Spleen (tissue), 7 donors: Measurements from ENCODE around the gene CNKSR3.

Source experiments
- POLR2A ChIP-seq, 3 donors: fragments of 450-650 bp; IDR thresholded peaks; one replicate each; pipeline ENCODE4 v1.5.1; 2017; ENCODE audit warnings: antibody characterized with exemption in 3 of 3, mild to moderate bottlenecking in 1 of 3
- POLR2AphosphoS5 ChIP-seq, 3 donors: sonication (generic); formaldehyde crosslinking; IDR thresholded peaks; one replicate each; pipeline ENCODE4 v1.5.1; 2017; ENCODE audit warnings: antibody characterized with exemption in 3 of 3
- TF ChIP-seq, protein P1 (sequence below), 11 experiments: fragments of 200-600 bp in 7 of 11; fragments of 450-650 bp in 4 of 11; sonication (generic) in 4 of 11; IDR thresholded peaks in 8 of 11; conservative IDR thresholded peaks in 3 of 11; 1 replicate in 7 of 11; 2 replicates in 4 of 11; pipeline versions ENCODE4 v1.4.0 to v1.8.0; 2016 to 2021; ENCODE audit warnings: antibody characterized with exemption in 11 of 11, inconsistent platforms in 4 of 11, mild to moderate bottlenecking in 1 of 11
- donor health status: DM: no; HTN: no; CAD: no; lungs with moderate emphysema.
- donor health status: DM: no; HTN: no; CAD: no.
- donor health status: DM: no; HTN: no; CAD: no.

DNA sequence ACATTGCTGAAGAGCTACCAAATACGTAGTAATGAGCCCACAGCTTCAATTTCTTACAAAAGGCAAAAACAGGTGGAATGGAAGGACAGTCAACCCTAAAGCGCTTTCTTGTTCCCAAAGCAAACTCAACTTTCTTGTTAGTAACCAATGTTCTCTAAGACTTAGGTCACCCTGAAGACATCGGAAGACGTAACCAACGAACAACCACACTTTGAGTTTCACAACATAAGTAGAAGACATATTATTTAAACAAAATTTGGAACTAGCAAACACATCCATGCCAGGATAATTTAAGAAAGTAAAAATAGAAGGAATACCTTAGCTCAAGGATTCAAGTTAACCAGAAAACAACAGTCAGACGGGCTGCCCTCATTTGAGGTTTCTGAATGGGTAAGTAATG, 51.0 kb downstream of the CNKSR3 start:
- no peak for TF ChIP-seq POLR2AphosphoS5 (IDR thresholded peaks at IDR 0.05)
- TF ChIP-seq, protein P1, sequence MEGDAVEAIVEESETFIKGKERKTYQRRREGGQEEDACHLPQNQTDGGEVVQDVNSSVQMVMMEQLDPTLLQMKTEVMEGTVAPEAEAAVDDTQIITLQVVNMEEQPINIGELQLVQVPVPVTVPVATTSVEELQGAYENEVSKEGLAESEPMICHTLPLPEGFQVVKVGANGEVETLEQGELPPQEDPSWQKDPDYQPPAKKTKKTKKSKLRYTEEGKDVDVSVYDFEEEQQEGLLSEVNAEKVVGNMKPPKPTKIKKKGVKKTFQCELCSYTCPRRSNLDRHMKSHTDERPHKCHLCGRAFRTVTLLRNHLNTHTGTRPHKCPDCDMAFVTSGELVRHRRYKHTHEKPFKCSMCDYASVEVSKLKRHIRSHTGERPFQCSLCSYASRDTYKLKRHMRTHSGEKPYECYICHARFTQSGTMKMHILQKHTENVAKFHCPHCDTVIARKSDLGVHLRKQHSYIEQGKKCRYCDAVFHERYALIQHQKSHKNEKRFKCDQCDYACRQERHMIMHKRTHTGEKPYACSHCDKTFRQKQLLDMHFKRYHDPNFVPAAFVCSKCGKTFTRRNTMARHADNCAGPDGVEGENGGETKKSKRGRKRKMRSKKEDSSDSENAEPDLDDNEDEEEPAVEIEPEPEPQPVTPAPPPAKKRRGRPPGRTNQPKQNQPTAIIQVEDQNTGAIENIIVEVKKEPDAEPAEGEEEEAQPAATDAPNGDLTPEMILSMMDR (IDR thresholded peaks at IDR 0.05 in 8 of 11, conservative IDR thresholded peaks at IDR 0.05 in 3 of 11) = no peak
- TF ChIP-seq POLR2A (IDR thresholded peaks at IDR 0.05) = no peak
